ENCODE results near the gene MGAT1. TPM values are rescaled to one million over a fixed set of nuclear protein-coding genes. Genes with fewer than 3 reads are reported as not detected.

Gene MGAT1
- total RNA-seq, 4 donors from 2014 or later: 67.6 to 136 (median 99.5) TPM

- H3K36me3 ChIP-seq: no peaks in the 10 kb centered on the region
- H3K9me3 ChIP-seq: no peaks in the 10 kb centered on the region
- intact Hi-C loops (cut with DNase I; ENCODE audit: low total_unique reads): no loop called here
- no peak for TF ChIP-seq CTCF (IDR thresholded peaks at IDR 0.05)
- H3K27me3 ChIP-seq: no peaks in the 10 kb centered on the region
- peak overlapping the region; percentile 43 to 95 for H3K27ac ChIP-seq
- DNase-seq: no peak
- peak overlapping the region in 1 of 2 donors; percentile 80 for H3K4me3 ChIP-seq
- H3K4me1 ChIP-seq: peaks cover 0 to 33% of the 10 kb centered on the region in 2 donors
These were observed 5.9 kb upstream of the MGAT1 start for GRCh38 chr5:180808461-180809000.

- TF ChIP-seq POLR2A (IDR thresholded peaks at IDR 0.05): no peak
- no peak for TF ChIP-seq CTCF (IDR thresholded peaks at IDR 0.05)
- Histone ChIP-seq H3K27me3 (no peaks in the 10 kb centered on the region), H3K9me3 (no peaks in the 10 kb centered on the region), H3K4me3 (peak overlapping the region in 1 of 2 donors; percentile 6), H3K36me3 (no peaks in the 10 kb centered on the region), H3K27ac (peak overlapping the region; percentile 43 to 95), H3K4me1 (peaks cover 0 to 34% of the 10 kb centered on the region in 2 donors)
- DNase-seq: no peak
- intact Hi-C loops (cut with DNase I; ENCODE audit: low total_unique reads): no loop called here
These were observed 5.2 kb upstream of the MGAT1 start for GRCh38 chr5:180807654-180808414.

- Histone ChIP-seq H3K36me3 (no peaks in the 10 kb centered on the region), H3K4me1 (peaks cover 0 to 34% of the 10 kb centered on the region in 2 donors), H3K27me3 (no peaks in the 10 kb centered on the region), H3K27ac (peak overlapping the region; percentile 50 to 95), H3K4me3 (no peak overlapping the region), H3K9me3 (no peaks in the 10 kb centered on the region)
- intact Hi-C loops (cut with DNase I; ENCODE audit: low total_unique reads): no loop called here
- TF ChIP-seq POLR2A (IDR thresholded peaks at IDR 0.05): no peak
- no peak for TF ChIP-seq CTCF (IDR thresholded peaks at IDR 0.05)
- DNase-seq: no peak
These were observed 4.4 kb upstream of the MGAT1 start for GRCh38 chr5:180807046-180807445.

GRCh38 chr5:180806351-180807011 is 3.9 kb upstream of the MGAT1 start:
- peak overlapping the region; percentile 50 to 95 for H3K27ac ChIP-seq
- TF ChIP-seq POLR2A (IDR thresholded peaks at IDR 0.05): no peak
- no peak for TF ChIP-seq CTCF (IDR thresholded peaks at IDR 0.05)
- DNase-seq: no peak
- no peaks in the 10 kb centered on the region for H3K36me3 ChIP-seq
- H3K4me3 ChIP-seq: no peak overlapping the region
- peaks cover 2 to 37% of the 10 kb centered on the region in 2 donors for H3K4me1 ChIP-seq
- intact Hi-C loops (cut with DNase I; ENCODE audit: low total_unique reads): no loop called here
- H3K27me3 ChIP-seq: no peaks in the 10 kb centered on the region
- no peaks in the 10 kb centered on the region for H3K9me3 ChIP-seq

GRCh38 chr5:180804129-180804618 is 1.6 kb upstream of the MGAT1 start:
- peaks cover 4 to 50% of the 10 kb centered on the region in 2 donors for H3K4me1 ChIP-seq

More at GRCh38 chr5:180804129-180804618, 1.6 kb upstream of the MGAT1 start:
- no peak for DNase-seq
- TF ChIP-seq CTCF (IDR thresholded peaks at IDR 0.05) (no peak), POLR2A (IDR thresholded peaks at IDR 0.05) (no peak)
- intact Hi-C loops (cut with DNase I; ENCODE audit: low total_unique reads): no loop called here
- Histone ChIP-seq H3K36me3 (no peaks in the 10 kb centered on the region), H3K27ac (peak overlapping the region; percentile 95 to 99), H3K4me3 (no peak overlapping the region), H3K9me3 (no peaks in the 10 kb centered on the region), H3K27me3 (no peaks in the 10 kb centered on the region)

Data from uterus (tissue), 4 donors.